GM08714 (cell line): ENCODE results near the gene GH1.
A peak's percentile ranks its signal among the peaks of the same experiment; 100 is the strongest.

Experiments used
- H3K4me3 ChIP-seq: fragments of 200-500 bp; sonication (Bioruptor generic); 2 replicates; pipeline ENCODE4 v1.5.1; 2014; ENCODE audit warnings: mild to moderate bottlenecking, low read length, inconsistent platforms
- ZNF274 ChIP-seq: IDR thresholded peaks from 2 replicates; pipeline ENCODE4 v1.6.1; 2012; ENCODE audit warnings: mild to moderate bottlenecking, low read depth, low read length

GH1 gene

GRCh38 chr17:63949576-63950250, 31.1 kb upstream of the GH1 start:
- H3K4me3 ChIP-seq: no peak overlapping the region
- TF ChIP-seq ZNF274: no peak

GRCh38 chr17:63948521-63948920, 29.9 kb upstream of the GH1 start:
- no peak overlapping the region for H3K4me3 ChIP-seq
- TF ChIP-seq ZNF274: no peak

- TF ChIP-seq ZNF274: no peak
- H3K4me3 ChIP-seq: no peak overlapping the region
Measured at GRCh38 chr17:63947711-63948330, 29.2 kb upstream of the GH1 start.

- H3K4me3 ChIP-seq: peak overlapping the region; percentile 10; the same call in 1 of the 2 replicates
- TF ChIP-seq ZNF274: no peak
Measured at GRCh38 chr17:63946440-63947363, 28.1 kb upstream of the GH1 start.

- TF ChIP-seq ZNF274: no peak
- no peak overlapping the region; the same call in 1 of the 2 replicates for H3K4me3 ChIP-seq
Measured at GRCh38 chr17:63945784-63946439, 27.3 kb upstream of the GH1 start.

GRCh38 chr17:63944736-63945499, 26.3 kb upstream of the GH1 start:
- no peak for TF ChIP-seq ZNF274

GRCh38 chr17:63943745-63944144, 25.1 kb upstream of the GH1 start:
- H3K4me3 ChIP-seq: no peak overlapping the region
- no peak for TF ChIP-seq ZNF274

More at GRCh38 chr17:63944736-63945499, 26.3 kb upstream of the GH1 start:
- no peak overlapping the region for H3K4me3 ChIP-seq

GRCh38 chr17:63942309-63942985, 23.8 kb upstream of the GH1 start:
- no peak for TF ChIP-seq ZNF274

GRCh38 chr17:63941751-63942150, 23.1 kb upstream of the GH1 start:
- no peak overlapping the region for H3K4me3 ChIP-seq
- TF ChIP-seq ZNF274: no peak

More at GRCh38 chr17:63942309-63942985, 23.8 kb upstream of the GH1 start:
- H3K4me3 ChIP-seq: no peak overlapping the region

GRCh38 chr17:63941162-63941561, 22.5 kb upstream of the GH1 start:
- H3K4me3 ChIP-seq: no peak overlapping the region
- TF ChIP-seq ZNF274: no peak

- no peak overlapping the region for H3K4me3 ChIP-seq
- no peak for TF ChIP-seq ZNF274
Measured at GRCh38 chr17:63940584-63940983, 21.9 kb upstream of the GH1 start.

- H3K4me3 ChIP-seq: no peak overlapping the region
- no peak for TF ChIP-seq ZNF274
Measured at GRCh38 chr17:63939884-63940283, 21.2 kb upstream of the GH1 start.

GRCh38 chr17:63939401-63939800, 20.8 kb upstream of the GH1 start:
- TF ChIP-seq ZNF274: no peak
- no peak overlapping the region for H3K4me3 ChIP-seq

GRCh38 chr17:63937920-63938319, 19.3 kb upstream of the GH1 start:
- no peak for TF ChIP-seq ZNF274
- no peak overlapping the region for H3K4me3 ChIP-seq
